WERI-Rb-1 (cell line): ENCODE results near the gene OR8B2.

ENCODE experiments used
- DNase-seq: peaks from one replicate; pipeline ENCODE4 v3.0.0-alpha.2; 2020
- H3K27ac ChIP-seq: fragments of 250-450 bp; sonication (Bioruptor Pico); 2 replicates; pipeline ENCODE4 v1.5.1; 2020; ENCODE audit warnings: mild to moderate bottlenecking, moderate library complexity
- H3K27me3 ChIP-seq: fragments of 250-450 bp; sonication (Bioruptor Pico); 2 replicates; pipeline ENCODE4 v1.5.1; 2021; ENCODE audit warnings: mild to moderate bottlenecking, low read depth, moderate library complexity; ENCODE audit not compliant: insufficient read depth, severe bottlenecking
- H3K36me3 ChIP-seq: fragments of 250-450 bp; sonication (Bioruptor Pico); 2 replicates; pipeline ENCODE4 v1.5.1; 2020; ENCODE audit warnings: mild to moderate bottlenecking, moderate library complexity
- H3K4me3 ChIP-seq: 2 replicates; pipeline ENCODE4 v1.5.1; 2011; ENCODE audit warnings: low read depth, mild to moderate bottlenecking, control low read depth, low read length
- H3K9me3 ChIP-seq: fragments of 250-450 bp; sonication (Bioruptor Pico); 2 replicates; pipeline ENCODE4 v1.5.1; 2021; ENCODE audit warnings: mild to moderate bottlenecking, moderate library complexity; ENCODE audit not compliant: severe bottlenecking
- TF ChIP-seq, protein P1 (sequence below): IDR thresholded peaks from 2 replicates; pipeline ENCODE4 v1.5.1; 2011; ENCODE audit warnings: low read depth, mild to moderate bottlenecking, control low read depth, inconsistent platforms, low read length

OR8B2 gene

DNA sequence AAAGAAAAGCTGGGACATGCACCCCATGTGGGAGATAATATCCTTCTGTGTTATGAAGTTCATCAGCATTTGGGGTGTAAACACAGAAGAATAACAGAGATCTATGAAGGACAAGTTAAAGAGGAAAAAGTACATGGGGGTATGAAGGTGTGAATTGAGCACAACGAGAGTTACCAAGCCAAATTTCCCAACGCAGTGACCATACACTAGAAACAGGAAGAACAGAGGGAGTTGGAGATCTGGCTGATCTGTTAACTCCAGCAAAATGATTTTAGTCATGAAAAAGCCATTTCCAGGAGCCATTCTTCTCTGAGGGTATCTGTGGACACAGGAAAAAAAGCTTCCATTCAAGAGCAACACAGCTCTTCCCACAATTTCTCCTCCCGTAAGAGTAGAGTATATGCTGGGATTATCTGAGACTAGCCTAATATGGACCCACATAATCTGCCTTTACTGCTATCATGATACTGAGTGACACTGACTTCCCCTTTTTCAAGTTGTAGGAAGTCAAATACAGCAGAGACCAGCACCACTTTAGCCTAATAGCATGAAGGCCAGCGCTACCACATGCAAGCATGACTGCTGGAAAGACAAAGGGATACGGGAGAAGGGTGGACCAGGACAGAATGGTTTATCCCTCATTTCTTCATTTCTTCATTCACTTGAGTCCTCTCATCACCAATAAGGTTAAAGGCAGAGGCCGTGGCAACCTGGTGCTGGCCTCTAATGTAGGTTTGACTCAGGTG lies 44.7 kb downstream of the OR8B2 start:
- TF ChIP-seq, protein P1, sequence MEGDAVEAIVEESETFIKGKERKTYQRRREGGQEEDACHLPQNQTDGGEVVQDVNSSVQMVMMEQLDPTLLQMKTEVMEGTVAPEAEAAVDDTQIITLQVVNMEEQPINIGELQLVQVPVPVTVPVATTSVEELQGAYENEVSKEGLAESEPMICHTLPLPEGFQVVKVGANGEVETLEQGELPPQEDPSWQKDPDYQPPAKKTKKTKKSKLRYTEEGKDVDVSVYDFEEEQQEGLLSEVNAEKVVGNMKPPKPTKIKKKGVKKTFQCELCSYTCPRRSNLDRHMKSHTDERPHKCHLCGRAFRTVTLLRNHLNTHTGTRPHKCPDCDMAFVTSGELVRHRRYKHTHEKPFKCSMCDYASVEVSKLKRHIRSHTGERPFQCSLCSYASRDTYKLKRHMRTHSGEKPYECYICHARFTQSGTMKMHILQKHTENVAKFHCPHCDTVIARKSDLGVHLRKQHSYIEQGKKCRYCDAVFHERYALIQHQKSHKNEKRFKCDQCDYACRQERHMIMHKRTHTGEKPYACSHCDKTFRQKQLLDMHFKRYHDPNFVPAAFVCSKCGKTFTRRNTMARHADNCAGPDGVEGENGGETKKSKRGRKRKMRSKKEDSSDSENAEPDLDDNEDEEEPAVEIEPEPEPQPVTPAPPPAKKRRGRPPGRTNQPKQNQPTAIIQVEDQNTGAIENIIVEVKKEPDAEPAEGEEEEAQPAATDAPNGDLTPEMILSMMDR, result no peak
- H3K36me3 ChIP-seq, result no peaks in the 10 kb centered on the region
- DNase-seq, result no peak
- no peaks in the 10 kb centered on the region for H3K9me3 ChIP-seq
- H3K4me3 ChIP-seq, result no peak overlapping the region
- H3K27ac ChIP-seq, result no peak overlapping the region
- H3K27me3 ChIP-seq, result no peaks in the 10 kb centered on the region
